K562 (cell line): ENCODE data around the gene SLC35G6. TPM values are rescaled to one million over a fixed set of nuclear protein-coding genes. Genes with fewer than 3 reads are reported as not detected.

Experiments used
- ATAC-seq: fragments of 200-7000 bp; cut with Tn5 transposase; 3 replicates; pipeline ENCODE4 v1.9.1; 2020; ENCODE audit warnings: moderate library complexity
- BruUV-seq: library from RNA; stranded (reverse); fragments of 400-500 nt; replicated peaks from 2 replicates; lab custom pipeline; 2021; lab: Mats Ljungman, UMichigan
- CTCF ChIA-PET: fragments of 300-600 bp; formaldehyde crosslinking; extraction: SDS; loops from one replicate; lab custom pipeline; 2021; ENCODE audit warnings: low intra/inter-chr PET ratio; lab: Yijun Ruan, JAX
- POLR2A ChIA-PET: fragments of 300-600, 350-650 bp; sonication (Branson Sonifier 250); formaldehyde crosslinking; extraction: SDS; loops from one replicate; lab custom pipeline; 2021; ENCODE audit warnings: antibody characterized with exemption, inconsistent platforms; lab: Yijun Ruan, JAX
- DNase-seq, 4 experiments: peaks; one replicate each; pipeline versions ENCODE4 v3.0.0 to v3.0.0-alpha.2; 2011 to 2018; ENCODE audit warnings: low spot score in 3 of 4, mixed read lengths in 3 of 4; ENCODE audit errors: extremely low read depth in 1 of 4
- FAIRE-seq: peaks from 2 replicates; lab custom pipeline; 2011; peaks lifted over from hg19 to GRCh38; lab: Jason Lieb, UNC
- H2AFZ ChIP-seq: 2 replicates; pipeline ENCODE4 v1.6.0; 2011; ENCODE audit warnings: low read depth, low read length, control low read depth, inconsistent platforms
- H3K27ac ChIP-seq: fragments of 200-600 bp; 3 replicates; pipeline ENCODE4 v1.8.0; 2011; ENCODE audit warnings: low read depth, mild to moderate bottlenecking, control low read depth, inconsistent platforms, low read length, moderate library complexity, mixed read lengths; ENCODE audit errors: extremely low read depth
- H3K27me3 ChIP-seq, 2 experiments: fragments of 300-600 bp in 1 of 2; 2 replicates in 1 of 2; 3 replicates in 1 of 2; pipeline versions ENCODE4 v1.6.0 to v1.8.0; 2011; ENCODE audit warnings: inconsistent platforms in 2 of 2, low read length in 2 of 2, mild to moderate bottlenecking in 1 of 2, mixed read lengths in 1 of 2, moderate library complexity in 1 of 2; ENCODE audit not compliant: control insufficient read depth in 2 of 2, insufficient read depth in 2 of 2
- H3K36me3 ChIP-seq: fragments of 300-600 bp; 3 replicates; pipeline ENCODE4 v1.8.0; 2011; ENCODE audit warnings: mild to moderate bottlenecking, low read length, inconsistent platforms; ENCODE audit not compliant: control insufficient read depth, insufficient read depth
- H3K4me1 ChIP-seq, 2 experiments: fragments of 200-600 bp in 1 of 2; replicated peaks in 1 of 2; 2 replicates in 1 of 2; 3 replicates in 1 of 2; pipeline versions ENCODE4 v1.5.1 to v1.8.0; 2011; ENCODE audit warnings: inconsistent platforms in 2 of 2, low read length in 2 of 2, mild to moderate bottlenecking in 1 of 2, mixed read lengths in 1 of 2, moderate library complexity in 1 of 2; ENCODE audit not compliant: control insufficient read depth in 2 of 2, insufficient read depth in 2 of 2
- H3K4me2 ChIP-seq: 2 replicates; pipeline ENCODE4 v1.6.1; 2011; ENCODE audit warnings: low read length, control low read depth, inconsistent platforms, mixed read lengths; ENCODE audit not compliant: insufficient read depth
- H3K4me3 ChIP-seq: fragments of 200-600 bp; sonication (generic), shearing (Covaris generic); 2 replicates; pipeline ENCODE4 v1.5.1; 2016; ENCODE audit warnings: control low read depth, inconsistent platforms
- H3K79me2 ChIP-seq: fragments of 200-600 bp; 3 replicates; pipeline ENCODE4 v1.8.0; 2011; ENCODE audit warnings: low read length, inconsistent platforms; ENCODE audit not compliant: control insufficient read depth, insufficient read depth
- H3K9ac ChIP-seq, 2 experiments: 2 replicates each; pipeline versions ENCODE4 v1.6.0 to v1.6.1; 2011; ENCODE audit warnings: low read depth in 2 of 2, low read length in 2 of 2, control low read depth in 1 of 2, inconsistent platforms in 1 of 2, mild to moderate bottlenecking in 1 of 2, mixed read lengths in 1 of 2; ENCODE audit not compliant: insufficient read depth in 1 of 2
- H3K9me1 ChIP-seq: one replicate; pipeline ENCODE4 v1.6.0; 2011; ENCODE audit warnings: inconsistent platforms, mild to moderate bottlenecking, low read length, moderate library complexity; ENCODE audit not compliant: control insufficient read depth, insufficient read depth
- H3K9me3 ChIP-seq: replicated peaks from 2 replicates; pipeline ENCODE4 v1.5.1; 2011; ENCODE audit warnings: low read depth, low read length, inconsistent platforms; ENCODE audit not compliant: control insufficient read depth, insufficient read depth
- H4K20me1 ChIP-seq: replicated peaks from 2 replicates; pipeline ENCODE4 v1.6.1; 2011; ENCODE audit warnings: low read length, inconsistent platforms, mixed read lengths; ENCODE audit not compliant: control insufficient read depth, insufficient read depth
- GTF2E2 ChIP-seq: fragments of 200-800 bp; sonication (Bioruptor generic); IDR thresholded peaks from 2 replicates; pipeline ENCODE4 v1.6.1; 2016; ENCODE audit warnings: missing genetic modification characterization, missing compliant biosample characterization
- STAT5B ChIP-seq: fragments of 250-450 bp; sonication (Bioruptor Pico); IDR thresholded peaks from 2 replicates; pipeline ENCODE4 v1.8.0; 2021; ENCODE audit warnings: mild to moderate bottlenecking, inconsistent platforms
- TAF15 ChIP-seq: fragments of 200-400 bp; formaldehyde crosslinking; IDR thresholded peaks from 2 replicates; pipeline ENCODE4 v1.6.1; 2017; ENCODE audit warnings: mild to moderate bottlenecking, low read depth, low read length, moderate library complexity
- TSC22D4 ChIP-seq: fragments of 450-650 bp; IDR thresholded peaks from 2 replicates; pipeline ENCODE4 v1.6.1; 2016; ENCODE audit warnings: missing genetic modification characterization, missing biosample characterization, control low read depth
- ZNF174 ChIP-seq: fragments of 250-450 bp; sonication (Bioruptor Pico); IDR thresholded peaks from 2 replicates; pipeline ENCODE4 v1.4.0; 2020; ENCODE audit warnings: mild to moderate bottlenecking
- WGBS: fragments of 100-300 bp; shearing (Covaris generic); methylation state at CpG from one replicate; pipeline ENCODE4 v1.1.6; 2016; ENCODE audit warnings: low coverage, mixed read lengths; ENCODE audit not compliant: insufficient coverage; ENCODE audit errors: missing lambda C conversion rate; 5-methylcytosine and 5-hydroxymethylcytosine counted together
- in situ Hi-C: fragments of 300-500 bp; cut with MboI; formaldehyde crosslinking; loops from 4 replicates; pipeline ENCODE4 v1.15.0; 2018; ENCODE audit warnings: inconsistent platforms, mixed read lengths
- intact Hi-C: fragments of 100-400 bp; cut with micrococcal nuclease; formaldehyde crosslinking; loops from 2 replicates; pipeline ENCODE4 v1.14.2; 2022
- polyA plus RNA-seq, 8 experiments: library from polyadenylated mRNA; depleted of rRNA in 4 of 8; stranded (reverse) in 5 of 8; unstranded in 3 of 8; fragments of >200 nt; fragmentation: Nextera tagmentation in 2 of 8; fragmentation: Illumina TruSeq in 1 of 8; extraction: Ambion mirVana in 2 of 8; extraction: Trizol in 1 of 8; gene quantifications; 2 replicates each; pipeline versions ENCODE4 v1.2.1 to v1.2.3, GENCODE V29; 2011 to 2014; ENCODE audit warnings: inconsistent platforms in 1 of 8, missing spikeins in 1 of 8
- total RNA-seq, 7 experiments: library from RNA; depleted of rRNA in 6 of 7; stranded (reverse); fragments of >200 nt in 6 of 7; fragmentation: Illumina TruSeq in 2 of 7; extraction: Trizol in 2 of 7; gene quantifications; 2 replicates each; pipeline versions ENCODE4 v1.2.1 to v1.2.3, GENCODE V29; 2011 to 2021; ENCODE audit warnings: low replicate concordance in 1 of 7
- TF ChIP-seq, protein P1 (sequence below): sonication (generic); formaldehyde crosslinking; IDR thresholded peaks from 2 replicates; pipeline ENCODE4 v1.8.1; 2023; ENCODE audit warnings: mild to moderate bottlenecking, missing genetic modification reagents
- TF ChIP-seq, protein P2 (sequence below): IDR thresholded peaks from 3 replicates; pipeline ENCODE4 v1.6.1; 2011; ENCODE audit warnings: borderline replicate concordance, mild to moderate bottlenecking; ENCODE audit not compliant: insufficient read length, insufficient read depth

Gene SLC35G6
- total and polyA plus RNA-seq, 9 of the 15 experiments (the other 6 are each of a cell fraction or from before 2014, with no cell fraction given), result not detected

DNA sequence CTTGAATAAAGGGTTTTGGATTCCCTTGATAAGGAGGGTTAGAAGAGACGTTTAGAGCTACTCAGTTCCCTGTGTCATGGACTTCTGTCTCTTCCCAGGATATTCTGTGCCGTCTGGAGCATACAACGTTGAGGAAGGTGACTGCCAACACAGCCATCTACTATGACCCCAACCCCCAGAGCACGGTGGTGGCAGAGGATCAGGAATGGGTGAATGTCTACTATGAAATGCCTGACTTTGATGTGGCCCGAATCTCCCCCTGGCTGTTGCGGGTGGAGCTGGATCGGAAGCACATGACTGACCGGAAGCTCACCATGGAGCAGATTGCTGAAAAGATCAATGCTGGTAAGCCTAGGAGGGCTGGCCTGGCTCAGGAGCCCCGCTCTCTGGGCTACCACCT lies 27.6 kb downstream of the SLC35G6 start:
- Histone ChIP-seq H3K9ac (peak overlapping the region in 1 of 2 experiments; percentile 36; a peak in 2 of 4 replicates), H3K4me1 (no peaks in the 10 kb centered on the region; a peak in 1 of 5 replicates), H3K79me2 (no peaks in the 10 kb centered on the region), H3K27me3 (no peaks in the 10 kb centered on the region)
- in situ Hi-C loops, result no loop called here
- peak in 1 of 4 experiments; percentile 10 for DNase-seq
- TF ChIP-seq, protein P1, sequence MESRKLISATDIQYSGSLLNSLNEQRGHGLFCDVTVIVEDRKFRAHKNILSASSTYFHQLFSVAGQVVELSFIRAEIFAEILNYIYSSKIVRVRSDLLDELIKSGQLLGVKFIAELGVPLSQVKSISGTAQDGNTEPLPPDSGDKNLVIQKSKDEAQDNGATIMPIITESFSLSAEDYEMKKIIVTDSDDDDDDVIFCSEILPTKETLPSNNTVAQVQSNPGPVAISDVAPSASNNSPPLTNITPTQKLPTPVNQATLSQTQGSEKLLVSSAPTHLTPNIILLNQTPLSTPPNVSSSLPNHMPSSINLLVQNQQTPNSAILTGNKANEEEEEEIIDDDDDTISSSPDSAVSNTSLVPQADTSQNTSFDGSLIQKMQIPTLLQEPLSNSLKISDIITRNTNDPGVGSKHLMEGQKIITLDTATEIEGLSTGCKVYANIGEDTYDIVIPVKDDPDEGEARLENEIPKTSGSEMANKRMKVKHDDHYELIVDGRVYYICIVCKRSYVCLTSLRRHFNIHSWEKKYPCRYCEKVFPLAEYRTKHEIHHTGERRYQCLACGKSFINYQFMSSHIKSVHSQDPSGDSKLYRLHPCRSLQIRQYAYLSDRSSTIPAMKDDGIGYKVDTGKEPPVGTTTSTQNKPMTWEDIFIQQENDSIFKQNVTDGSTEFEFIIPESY (CRISPR knock-in tag), result peak; percentile 59
- no peak for TF ChIP-seq TAF15
- no peak for TF ChIP-seq TSC22D4 (tag)
- no peak for TF ChIP-seq GTF2E2 (tag)
- no peak for TF ChIP-seq STAT5B (CRISPR knock-in tag)
- TF ChIP-seq, protein P2, sequence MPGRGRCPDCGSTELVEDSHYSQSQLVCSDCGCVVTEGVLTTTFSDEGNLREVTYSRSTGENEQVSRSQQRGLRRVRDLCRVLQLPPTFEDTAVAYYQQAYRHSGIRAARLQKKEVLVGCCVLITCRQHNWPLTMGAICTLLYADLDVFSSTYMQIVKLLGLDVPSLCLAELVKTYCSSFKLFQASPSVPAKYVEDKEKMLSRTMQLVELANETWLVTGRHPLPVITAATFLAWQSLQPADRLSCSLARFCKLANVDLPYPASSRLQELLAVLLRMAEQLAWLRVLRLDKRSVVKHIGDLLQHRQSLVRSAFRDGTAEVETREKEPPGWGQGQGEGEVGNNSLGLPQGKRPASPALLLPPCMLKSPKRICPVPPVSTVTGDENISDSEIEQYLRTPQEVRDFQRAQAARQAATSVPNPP, result no peak
- TF ChIP-seq ZNF174 (CRISPR knock-in tag), result no peak
- TF ChIP-seq, all 486 proteins: peak for 1
- Histone ChIP-seq H3K9me1 (peaks cover 3% of the 10 kb centered on the region), H3K9me3 (no peaks in the 10 kb centered on the region), H4K20me1 (no peaks in the 10 kb centered on the region), H3K4me3 (no peak overlapping the region), H3K36me3 (peaks cover 90% of the 10 kb centered on the region), H2AFZ (no peak overlapping the region), H3K27ac (no peak overlapping the region), H3K4me2 (no peak overlapping the region)
- CTCF ChIA-PET, result no interaction called here
- 98% methylated on average over 6 of the region's 9 CpGs for WGBS
- FAIRE-seq (no peak), ATAC-seq (no peak)
- BruUV-seq, result no TSS peak
- POLR2A ChIA-PET, result interaction anchor here (0.6 to 2.3 kb wide), 5 partner anchors 15 to 177 kb away, joined by 3 to 18 read pairs (median 3); no protein-coding TSS in a partner anchor
- intact Hi-C loops, result no loop called here
